Brain microvascular endothelial cell (primary cell): ENCODE measurements around the gene BEX5.
"Not testable (repeated sequence)": the region's sequence is repeated elsewhere in the genome, so short reads cannot be mapped to it uniquely, and the experiment has no call there.

Source experiments
- DNase-seq: peaks from one replicate; pipeline ENCODE4 v3.0.0-alpha.2; 2020
- H3K27ac ChIP-seq: fragments of 250-450 bp; sonication (Bioruptor Pico); 2 replicates; pipeline ENCODE4 v1.5.1; 2020; ENCODE audit warnings: mild to moderate bottlenecking, moderate library complexity
- H3K27me3 ChIP-seq: fragments of 250-450 bp; sonication (Bioruptor Pico); replicated peaks from 2 replicates; pipeline ENCODE4 v1.5.1; 2020; ENCODE audit warnings: mild to moderate bottlenecking
- H3K36me3 ChIP-seq: fragments of 250-450 bp; sonication (Bioruptor Pico); replicated peaks from 2 replicates; pipeline ENCODE4 v1.5.1; 2020; ENCODE audit warnings: mild to moderate bottlenecking
- H3K4me3 ChIP-seq: 2 replicates; pipeline ENCODE4 v1.5.1; 2011; ENCODE audit warnings: low read depth, mild to moderate bottlenecking, control low read depth, low read length, moderate library complexity
- CTCF ChIP-seq: IDR thresholded peaks from 2 replicates; pipeline ENCODE4 v1.5.1; 2011; ENCODE audit warnings: low read depth, mild to moderate bottlenecking, moderate library complexity, low read length, control low read depth, inconsistent platforms; ENCODE audit errors: missing control alignments
- in situ Hi-C: cut with HindIII; loops from 2 replicates; pipeline ENCODE4 v1.10.0; 2017; ENCODE audit warnings: low sequenced_read_pairs, low pct_ligation_motif_present

Gene BEX5

GRCh38 chrX:102138064-102138463, 17.7 kb downstream of the BEX5 start:
- Histone ChIP-seq H3K27me3 (no peaks in the 10 kb centered on the region), H3K36me3 (no peaks in the 10 kb centered on the region), H3K4me3 (no peak overlapping the region), H3K27ac (no peak overlapping the region)
- no peak for DNase-seq
- no peak for TF ChIP-seq CTCF
- in situ Hi-C loops: no loop called here

GRCh38 chrX:102129473-102129872, 26.3 kb downstream of the BEX5 start:
- no peaks in the 10 kb centered on the region for H3K27me3 ChIP-seq
- peak; percentile 20 for TF ChIP-seq CTCF
- H3K4me3 ChIP-seq: no peak overlapping the region
- H3K27ac ChIP-seq: no peak overlapping the region
- in situ Hi-C loops: no loop called here
- H3K36me3 ChIP-seq: no peaks in the 10 kb centered on the region
- DNase-seq: no peak

GRCh38 chrX:102126863-102127262, 28.9 kb downstream of the BEX5 start:
- Histone ChIP-seq H3K27ac (no peak overlapping the region), H3K4me3 (no peak overlapping the region), H3K36me3 (no peaks in the 10 kb centered on the region), H3K27me3 (no peaks in the 10 kb centered on the region)
- TF ChIP-seq CTCF: no peak
- DNase-seq: no peak
- in situ Hi-C loops: no loop called here

- DNase-seq, H3K27me3 ChIP-seq, in situ Hi-C loops, H3K4me3 ChIP-seq, H3K36me3 ChIP-seq, H3K27ac ChIP-seq: not testable (repeated sequence)
These were observed 29.5 kb downstream of the BEX5 start for GRCh38 chrX:102126080-102126818.

GRCh38 chrX:102125436-102125835, 30.3 kb downstream of the BEX5 start, which contains the start of gene TCEAL2:
Gene TCEAL2 (plus strand): TSS chrX:102125679. CDS start chrX:102126831, 1,152 bp downstream.
- H3K4me3 ChIP-seq, in situ Hi-C loops, DNase-seq, H3K36me3 ChIP-seq, H3K27ac ChIP-seq, H3K27me3 ChIP-seq: not testable (repeated sequence)

- H3K36me3 ChIP-seq, H3K27ac ChIP-seq, in situ Hi-C loops, H3K4me3 ChIP-seq, DNase-seq, H3K27me3 ChIP-seq: not testable (repeated sequence)
These were observed 30.8 kb downstream of the BEX5 start for GRCh38 chrX:102125014-102125413.

GRCh38 chrX:102115748-102116147, 40.0 kb downstream of the BEX5 start:
- Histone ChIP-seq H3K27ac (no peak overlapping the region), H3K4me3 (no peak overlapping the region), H3K27me3 (no peaks in the 10 kb centered on the region), H3K36me3 (no peaks in the 10 kb centered on the region)
- in situ Hi-C loops: no loop called here
- no peak for DNase-seq
- no peak for TF ChIP-seq CTCF
